SK-N-SH (cell line): ENCODE measurements around the gene PRMT3. TPM values are rescaled to one million over a fixed set of nuclear protein-coding genes. Genes with fewer than 3 reads are reported as not detected.
"Not testable (repeated sequence)": the region's sequence is repeated elsewhere in the genome, so short reads cannot be mapped to it uniquely, and the experiment has no call there.

Source experiments
- CTCF ChIA-PET: fragments of 300-600, 350-600 bp; formaldehyde crosslinking; extraction: SDS; loops from one replicate; lab custom pipeline; 2021; lab: Yijun Ruan, JAX
- POLR2A ChIA-PET: fragments of 350-600 bp; sonication (Branson Sonifier 250); formaldehyde crosslinking; extraction: SDS; loops from one replicate; lab custom pipeline; 2020; ENCODE audit warnings: antibody characterized with exemption, inconsistent platforms; lab: Yijun Ruan, JAX
- DNase-seq: peaks from one replicate; pipeline ENCODE4 v3.0.0; 2012
- H2AFZ ChIP-seq: fragments of 200-600 bp; sonication (generic); 2 replicates; pipeline ENCODE4 v1.8.1; 2016; ENCODE audit warnings: antibody characterized with exemption, mild to moderate bottlenecking, low read depth
- H3F3A ChIP-seq: fragments of 200-600 bp; sonication (generic); replicated peaks from 2 replicates; pipeline ENCODE3; 2016; ENCODE audit warnings: antibody characterized with exemption, mild to moderate bottlenecking; ENCODE audit not compliant: insufficient read depth
- H3K27ac ChIP-seq, 2 experiments: fragments of 200-500 bp in 1 of 2; fragments of 200-600 bp in 1 of 2; sonication (Bioruptor generic) in 1 of 2; sonication (generic), shearing (Covaris generic) in 1 of 2; 2 replicates each; pipeline versions ENCODE4 v1.5.1 to v1.6.1; 2014 to 2016; ENCODE audit warnings: low read depth in 2 of 2, inconsistent platforms in 1 of 2, low read length in 1 of 2, mild to moderate bottlenecking in 1 of 2, mixed read lengths in 1 of 2
- H3K27me3 ChIP-seq: fragments of 200-600 bp; sonication (generic), shearing (Covaris generic); 2 replicates; pipeline ENCODE4 v1.6.1; 2016; ENCODE audit warnings: mixed run types; ENCODE audit not compliant: insufficient read depth
- H3K36me3 ChIP-seq, 2 experiments: fragments of 200-500 bp in 1 of 2; fragments of 200-600 bp in 1 of 2; sonication (Bioruptor generic) in 1 of 2; sonication (generic) in 1 of 2; replicated peaks in 1 of 2; 2 replicates each; pipeline versions ENCODE3 to v1.5.1; 2014 to 2016; ENCODE audit warnings: low read length in 1 of 2, mild to moderate bottlenecking in 1 of 2; ENCODE audit not compliant: insufficient read depth in 2 of 2, control insufficient read depth in 1 of 2
- H3K4me1 ChIP-seq, 2 experiments: fragments of 200-500 bp in 1 of 2; fragments of 200-600 bp in 1 of 2; sonication (Bioruptor generic) in 1 of 2; sonication (generic), shearing (Covaris generic) in 1 of 2; 2 replicates each; pipeline versions ENCODE4 v1.5.1 to v1.6.1; 2014 to 2016; ENCODE audit warnings: low read depth in 1 of 2, low read length in 1 of 2, mixed run types in 1 of 2; ENCODE audit not compliant: insufficient read depth in 2 of 2, control insufficient read depth in 1 of 2
- H3K4me2 ChIP-seq: fragments of 200-600 bp; sonication (generic), shearing (Covaris generic); 2 replicates; pipeline ENCODE4 v1.6.1; 2017; ENCODE audit warnings: mixed run types
- H3K4me3 ChIP-seq, 2 experiments: fragments of 200-500 bp in 1 of 2; fragments of 200-600 bp in 1 of 2; sonication (Bioruptor generic) in 1 of 2; sonication (generic), shearing (Covaris generic) in 1 of 2; 2 replicates each; pipeline versions ENCODE4 v1.5.1 to v1.8.1; 2014 to 2016; ENCODE audit warnings: low read depth in 2 of 2, inconsistent platforms in 1 of 2, low read length in 1 of 2, mild to moderate bottlenecking in 1 of 2, mixed read lengths in 1 of 2, moderate library complexity in 1 of 2
- H3K79me2 ChIP-seq: fragments of 200-600 bp; sonication (generic); 2 replicates; pipeline ENCODE4 v1.8.1; 2017; ENCODE audit warnings: mild to moderate bottlenecking; ENCODE audit not compliant: insufficient read depth
- H3K9ac ChIP-seq: fragments of 200-600 bp; sonication (generic); 2 replicates; pipeline ENCODE4 v1.6.1; 2017; ENCODE audit warnings: mixed run types
- H3K9me2 ChIP-seq: fragments of 200-600 bp; sonication (generic); 2 replicates; pipeline ENCODE4 v1.6.1; 2017; ENCODE audit warnings: mixed run types
- H3K9me3 ChIP-seq: fragments of 200-600 bp; sonication (generic); 2 replicates; pipeline ENCODE4 v1.6.1; 2017; ENCODE audit warnings: mixed run types, mild to moderate bottlenecking, moderate library complexity
- H4K20me1 ChIP-seq: fragments of 200-600 bp; sonication (generic); 2 replicates; pipeline ENCODE4 v1.6.1; 2017; ENCODE audit warnings: mild to moderate bottlenecking, mixed run types; ENCODE audit not compliant: insufficient read depth
- CHD2 ChIP-seq: fragments of 150-350 bp; IDR thresholded peaks from 2 replicates; pipeline ENCODE4 v1.6.1; 2018; ENCODE audit warnings: low read length; ENCODE audit not compliant: partially characterized antibody
- ELF1 ChIP-seq: IDR thresholded peaks from 2 replicates; pipeline ENCODE4 v1.4.0; 2012
- EZH2phosphoT487 ChIP-seq: fragments of 200-600 bp; sonication (generic); IDR thresholded peaks from 2 replicates; pipeline ENCODE4 v1.6.1; 2017; ENCODE audit warnings: low read depth, mixed run types, mild to moderate bottlenecking, antibody characterized with exemption, moderate library complexity, borderline replicate concordance
- FOSL2 ChIP-seq: IDR thresholded peaks from 2 replicates; pipeline ENCODE4 v1.4.0; 2012; ENCODE audit warnings: low read depth, mild to moderate bottlenecking, moderate library complexity, borderline replicate concordance
- FOXJ3 ChIP-seq: sonication (generic); formaldehyde crosslinking; IDR thresholded peaks from 2 replicates; pipeline ENCODE4 v1.5.1; 2020; ENCODE audit warnings: mild to moderate bottlenecking, missing genetic modification reagents
- FOXM1 ChIP-seq: IDR thresholded peaks from 2 replicates; pipeline ENCODE4 v1.4.0; 2012; ENCODE audit warnings: low read depth, mild to moderate bottlenecking
- GABPA ChIP-seq: IDR thresholded peaks from 2 replicates; pipeline ENCODE4 v1.4.0; 2012; ENCODE audit warnings: low read depth, mild to moderate bottlenecking
- GATA2 ChIP-seq: sonication (generic); formaldehyde crosslinking; IDR thresholded peaks from 2 replicates; pipeline ENCODE4 v1.5.0; 2020; ENCODE audit warnings: mild to moderate bottlenecking, missing genetic modification reagents
- IRF3 ChIP-seq: fragments of 150-350 bp; IDR thresholded peaks from 2 replicates; pipeline ENCODE4 v1.6.1; 2016; ENCODE audit warnings: mild to moderate bottlenecking, low read depth, low read length
- JUND ChIP-seq: IDR thresholded peaks from 2 replicates; pipeline ENCODE4 v1.4.0; 2012
- MEF2A ChIP-seq: IDR thresholded peaks from 2 replicates; pipeline ENCODE4 v1.4.0; 2012; ENCODE audit warnings: low read depth, borderline replicate concordance
- MXI1 ChIP-seq: IDR thresholded peaks from 2 replicates; pipeline ENCODE4 v1.6.1; 2012; ENCODE audit warnings: mild to moderate bottlenecking, low read depth, low read length, improper control_type of control experiment
- NFIC ChIP-seq: IDR thresholded peaks from 2 replicates; pipeline ENCODE4 v1.4.0; 2012; ENCODE audit warnings: borderline replicate concordance
- RAD21 ChIP-seq: IDR thresholded peaks from 2 replicates; pipeline ENCODE4 v1.6.1; 2012; ENCODE audit warnings: mild to moderate bottlenecking, low read length
- RCOR1 ChIP-seq: fragments of 150-350 bp; IDR thresholded peaks from 2 replicates; pipeline ENCODE4 v1.6.1; 2017; ENCODE audit warnings: antibody characterized with exemption, low read length
- REST ChIP-seq: IDR thresholded peaks from 2 replicates; pipeline ENCODE4 v1.6.1; 2012; ENCODE audit warnings: mild to moderate bottlenecking, low read depth, low read length, moderate library complexity
- RFX5 ChIP-seq: IDR thresholded peaks from 2 replicates; pipeline ENCODE4 v1.6.1; 2012; ENCODE audit warnings: mild to moderate bottlenecking, improper control_type of control experiment, low read length
- RXRA ChIP-seq: IDR thresholded peaks from 2 replicates; pipeline ENCODE4 v1.4.0; 2012; ENCODE audit warnings: low read depth, mild to moderate bottlenecking, borderline replicate concordance
- SIN3A ChIP-seq: IDR thresholded peaks from 2 replicates; pipeline ENCODE4 v1.6.1; 2012; ENCODE audit warnings: low read depth, mild to moderate bottlenecking, low read length, moderate library complexity, borderline replicate concordance
- TCF12 ChIP-seq: IDR thresholded peaks from 2 replicates; pipeline ENCODE4 v1.4.0; 2012
- USF1 ChIP-seq: IDR thresholded peaks from 2 replicates; pipeline ENCODE4 v1.4.0; 2012; ENCODE audit warnings: low read depth, borderline replicate concordance
- USF2 ChIP-seq: fragments of 150-350 bp; IDR thresholded peaks from 2 replicates; pipeline ENCODE4 v1.6.1; 2017; ENCODE audit warnings: antibody characterized with exemption, low read length, low read depth, borderline replicate concordance
- YY1 ChIP-seq: IDR thresholded peaks from 2 replicates; pipeline ENCODE4 v1.4.0; 2012; ENCODE audit warnings: low read depth, mild to moderate bottlenecking
- WGBS: methylation state at CpG from one replicate; pipeline ENCODE4 v1.1.6; 2017; ENCODE audit warnings: low lambda C conversion rate; 5-methylcytosine and 5-hydroxymethylcytosine counted together
- polyA plus RNA-seq, 3 experiments: library from polyadenylated mRNA; depleted of rRNA; stranded (reverse); fragments of >200 nt; gene quantifications; 2 replicates each; pipeline ENCODE4 v1.2.3, GENCODE V29; 2012

The PRMT3 gene
- polyA plus RNA-seq, 1 of the 3 experiments (the other 2 are of a cell fraction) = 10.8 TPM

- H4K20me1 ChIP-seq, H3K9ac ChIP-seq, POLR2A ChIA-PET, H3K27ac ChIP-seq, H3K79me2 ChIP-seq, H3K9me2 ChIP-seq, H2AFZ ChIP-seq, H3K27me3 ChIP-seq, H3K4me3 ChIP-seq, H3K36me3 ChIP-seq, H3K9me3 ChIP-seq, H3K4me2 ChIP-seq, DNase-seq: not testable (repeated sequence)
- CTCF ChIA-PET = interaction anchor here (1.2 to 12.6 kb wide), 2 partner anchors 12 to 237 kb away, joined by 3 to 101 read pairs; no protein-coding TSS in a partner anchor
- Histone ChIP-seq H3K4me1 (peaks cover 0 to 14% of the 10 kb centered on the region in 2 experiments; a peak in 1 of 4 replicates), H3F3A (peaks cover 14% of the 10 kb centered on the region)
- WGBS = 89% methylated on average over 6 of the region's 6 CpGs
Observed at GRCh38 chr11:20365465-20365864, 22.1 kb upstream of the PRMT3 start.

GRCh38 chr11:20367313-20367948 is 20.1 kb upstream of the PRMT3 start:
- no peaks in the 10 kb centered on the region for H4K20me1 ChIP-seq
- ChIA-PET CTCF (interaction anchor here (1.1 to 12.6 kb wide), 3 partner anchors 14 to 242 kb away, joined by 5 to 101 read pairs (median 11); no protein-coding TSS in a partner anchor), POLR2A (no interaction called here)
- 30% methylated on average over 9 of the region's 9 CpGs for WGBS
- peak overlapping the region; percentile 20; the same call in 1 of the 2 replicates for H2AFZ ChIP-seq
- peak overlapping the region; percentile 8 to 71; a peak in 3 of 4 replicates for H3K27ac ChIP-seq
- no peaks in the 10 kb centered on the region for H3K9me2 ChIP-seq
- H3K27me3 ChIP-seq = no peaks in the 10 kb centered on the region
- no peak overlapping the region for H3K4me2 ChIP-seq
- H3K4me1 ChIP-seq = peaks cover 0 to 14% of the 10 kb centered on the region in 2 experiments; a peak in 1 of 4 replicates
- H3F3A ChIP-seq = peaks cover 14% of the 10 kb centered on the region
- no peak overlapping the region for H3K9ac ChIP-seq
- DNase-seq = no peak
- no peaks in the 10 kb centered on the region for H3K79me2 ChIP-seq
- no peak overlapping the region for H3K4me3 ChIP-seq
- no peaks in the 10 kb centered on the region for H3K9me3 ChIP-seq
- no peaks in the 10 kb centered on the region for H3K36me3 ChIP-seq
- TF ChIP-seq JUND (peak; percentile 97), RCOR1 (no peak), USF1 (no peak), RXRA (no peak), NFIC (no peak), EZH2phosphoT487 (no peak), FOXJ3 (CRISPR knock-in tag) (no peak), CHD2 (no peak), MEF2A (no peak; the same call in 1 of the 2 replicates), REST (no peak), ELF1 (no peak), USF2 (no peak), IRF3 (no peak), SIN3A (no peak), RAD21 (no peak), FOSL2 (peak; percentile 98), RFX5 (no peak), GATA2 (CRISPR knock-in tag) (no peak), MXI1 (no peak), GABPA (no peak), YY1 (no peak), FOXM1 (no peak), TCF12 (peak; percentile 50; the same call in 1 of the 2 replicates)
